D721Med (cell line): Measurements from ENCODE around the gene RIGI.

Source experiments
- DNase-seq: peaks from one replicate; pipeline ENCODE4 v3.0.0; 2011; ENCODE audit warnings: low spot score; ENCODE audit not compliant: insufficient read length
- FAIRE-seq: peaks from 2 replicates; lab custom pipeline; 2011; peaks lifted over from hg19 to GRCh38; lab: Jason Lieb, UNC
- TF ChIP-seq, protein P1 (sequence below): IDR thresholded peaks from 2 replicates; pipeline ENCODE4 v1.5.1; 2012; ENCODE audit warnings: mild to moderate bottlenecking, control low read depth; ENCODE audit not compliant: insufficient read depth; ENCODE audit errors: missing control alignments

RIGI gene

DNA sequence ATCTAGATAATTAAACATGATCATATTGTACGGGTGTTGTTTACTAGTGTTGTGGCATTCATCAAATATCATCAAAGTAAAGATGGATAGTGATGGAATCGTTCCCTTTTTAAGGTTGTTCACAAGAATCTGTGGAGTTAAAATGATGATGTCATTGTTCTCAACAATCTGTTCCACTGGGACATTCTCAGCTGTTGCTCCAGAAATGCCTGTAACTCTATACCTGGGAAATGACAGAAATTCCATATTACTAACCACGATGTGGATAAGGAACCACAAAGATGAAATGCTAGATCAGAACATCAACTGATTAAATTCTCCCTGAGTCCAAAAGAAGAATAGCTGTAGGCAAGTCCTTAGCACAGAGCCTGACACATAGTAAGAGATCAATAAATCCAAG, 38.0 kb downstream of the RIGI start:
- DNase-seq (no peak), FAIRE-seq (no peak)
- TF ChIP-seq, protein P1, sequence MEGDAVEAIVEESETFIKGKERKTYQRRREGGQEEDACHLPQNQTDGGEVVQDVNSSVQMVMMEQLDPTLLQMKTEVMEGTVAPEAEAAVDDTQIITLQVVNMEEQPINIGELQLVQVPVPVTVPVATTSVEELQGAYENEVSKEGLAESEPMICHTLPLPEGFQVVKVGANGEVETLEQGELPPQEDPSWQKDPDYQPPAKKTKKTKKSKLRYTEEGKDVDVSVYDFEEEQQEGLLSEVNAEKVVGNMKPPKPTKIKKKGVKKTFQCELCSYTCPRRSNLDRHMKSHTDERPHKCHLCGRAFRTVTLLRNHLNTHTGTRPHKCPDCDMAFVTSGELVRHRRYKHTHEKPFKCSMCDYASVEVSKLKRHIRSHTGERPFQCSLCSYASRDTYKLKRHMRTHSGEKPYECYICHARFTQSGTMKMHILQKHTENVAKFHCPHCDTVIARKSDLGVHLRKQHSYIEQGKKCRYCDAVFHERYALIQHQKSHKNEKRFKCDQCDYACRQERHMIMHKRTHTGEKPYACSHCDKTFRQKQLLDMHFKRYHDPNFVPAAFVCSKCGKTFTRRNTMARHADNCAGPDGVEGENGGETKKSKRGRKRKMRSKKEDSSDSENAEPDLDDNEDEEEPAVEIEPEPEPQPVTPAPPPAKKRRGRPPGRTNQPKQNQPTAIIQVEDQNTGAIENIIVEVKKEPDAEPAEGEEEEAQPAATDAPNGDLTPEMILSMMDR, result no peak

DNA sequence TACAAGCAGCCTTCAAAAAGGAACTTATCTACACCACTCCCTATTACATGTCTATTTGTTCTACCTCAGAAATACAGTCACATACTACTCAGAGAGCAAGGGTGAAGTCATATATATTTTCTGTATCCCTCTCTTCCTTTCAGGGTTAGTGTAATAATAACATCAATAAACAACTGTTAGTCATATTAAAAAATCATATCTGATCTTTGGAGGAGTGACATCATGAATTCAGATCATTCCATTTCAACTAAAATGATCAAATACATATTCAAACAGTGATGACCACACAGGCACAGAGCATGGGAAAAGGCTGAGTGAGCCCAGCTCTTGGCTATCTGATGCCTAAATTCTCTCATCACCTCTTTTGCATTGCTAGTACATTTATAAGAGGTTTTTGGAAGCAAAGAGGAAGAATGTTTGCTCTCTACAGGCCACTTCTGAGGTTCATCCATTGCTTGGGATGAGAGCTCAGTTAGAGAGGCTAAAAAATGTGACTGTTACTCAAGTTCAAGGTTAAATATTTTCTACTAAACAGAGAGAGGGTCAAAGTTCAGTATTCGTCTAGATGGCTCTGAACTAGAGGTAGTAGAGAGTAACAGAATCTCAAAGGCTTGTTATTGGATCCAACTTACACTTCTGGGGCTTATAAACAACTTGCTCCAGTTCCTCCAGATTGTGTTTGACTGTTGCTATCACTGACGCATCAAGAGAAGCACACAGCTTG, 39.0 kb downstream of the RIGI start:
- FAIRE-seq (no peak), DNase-seq (no peak)
- TF ChIP-seq, protein P1, result no peak

DNA sequence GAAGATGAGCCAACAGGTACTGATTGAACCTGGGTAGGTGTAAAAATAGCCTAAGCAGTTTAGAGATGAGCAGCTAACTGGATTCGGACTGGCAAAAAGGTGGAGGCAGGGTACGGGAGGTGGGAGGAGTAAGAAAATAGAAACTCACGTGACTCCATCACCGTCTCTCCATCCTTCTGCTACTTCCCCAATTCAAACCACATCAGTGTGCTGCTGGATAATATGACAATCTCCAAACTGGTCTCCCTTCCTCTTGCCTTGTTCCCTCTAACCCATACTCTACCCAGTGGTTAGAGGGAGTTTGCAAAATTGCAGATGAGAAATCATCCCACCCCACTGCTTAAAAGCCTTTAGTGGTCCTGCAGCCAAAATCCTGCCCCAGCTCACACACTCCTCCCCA, 42.7 kb downstream of the RIGI start:
- DNase-seq (no peak), FAIRE-seq (no peak)
- TF ChIP-seq, protein P1, result no peak
